Mucosa of stomach (tissue), 1 donor: ENCODE results near the gene ENO2.
"Not testable (repeated sequence)": the region's sequence is repeated elsewhere in the genome, so short reads cannot be mapped to it uniquely, and the experiment has no call there.

ENCODE experiments used
- H3K27me3 ChIP-seq: one replicate; pipeline ENCODE4 v1.7.0; 2013; ENCODE audit warnings: mild to moderate bottlenecking, low read length; ENCODE audit not compliant: control insufficient read depth, insufficient read depth
- H3K36me3 ChIP-seq: one replicate; pipeline ENCODE4 v1.7.0; 2013; ENCODE audit warnings: low read length; ENCODE audit not compliant: control insufficient read depth, insufficient read depth
- H3K4me1 ChIP-seq: one replicate; pipeline ENCODE4 v1.7.0; 2013; ENCODE audit warnings: mild to moderate bottlenecking, low read length; ENCODE audit not compliant: control insufficient read depth, insufficient read depth
- H3K4me3 ChIP-seq: one replicate; pipeline ENCODE4 v1.7.0; 2013; ENCODE audit warnings: low read length
- H3K9ac ChIP-seq: one replicate; pipeline ENCODE4 v1.7.0; 2013; ENCODE audit warnings: mild to moderate bottlenecking, low read length, moderate library complexity
- H3K9me3 ChIP-seq: one replicate; pipeline ENCODE4 v1.7.0; 2013; ENCODE audit warnings: mild to moderate bottlenecking, low read length, moderate library complexity; ENCODE audit not compliant: control insufficient read depth
- donor health status: Pancreatic carcinoma.

Gene ENO2

GRCh38 chr12:6889775-6890573 is 24.4 kb upstream of the ENO2 start:
- peaks cover 12% of the 10 kb centered on the region for H3K4me1 ChIP-seq
- H3K9me3 ChIP-seq, H3K27me3 ChIP-seq, H3K36me3 ChIP-seq, H3K4me3 ChIP-seq: not testable (repeated sequence)
- peak overlapping the region; percentile 61 for H3K9ac ChIP-seq

DNA sequence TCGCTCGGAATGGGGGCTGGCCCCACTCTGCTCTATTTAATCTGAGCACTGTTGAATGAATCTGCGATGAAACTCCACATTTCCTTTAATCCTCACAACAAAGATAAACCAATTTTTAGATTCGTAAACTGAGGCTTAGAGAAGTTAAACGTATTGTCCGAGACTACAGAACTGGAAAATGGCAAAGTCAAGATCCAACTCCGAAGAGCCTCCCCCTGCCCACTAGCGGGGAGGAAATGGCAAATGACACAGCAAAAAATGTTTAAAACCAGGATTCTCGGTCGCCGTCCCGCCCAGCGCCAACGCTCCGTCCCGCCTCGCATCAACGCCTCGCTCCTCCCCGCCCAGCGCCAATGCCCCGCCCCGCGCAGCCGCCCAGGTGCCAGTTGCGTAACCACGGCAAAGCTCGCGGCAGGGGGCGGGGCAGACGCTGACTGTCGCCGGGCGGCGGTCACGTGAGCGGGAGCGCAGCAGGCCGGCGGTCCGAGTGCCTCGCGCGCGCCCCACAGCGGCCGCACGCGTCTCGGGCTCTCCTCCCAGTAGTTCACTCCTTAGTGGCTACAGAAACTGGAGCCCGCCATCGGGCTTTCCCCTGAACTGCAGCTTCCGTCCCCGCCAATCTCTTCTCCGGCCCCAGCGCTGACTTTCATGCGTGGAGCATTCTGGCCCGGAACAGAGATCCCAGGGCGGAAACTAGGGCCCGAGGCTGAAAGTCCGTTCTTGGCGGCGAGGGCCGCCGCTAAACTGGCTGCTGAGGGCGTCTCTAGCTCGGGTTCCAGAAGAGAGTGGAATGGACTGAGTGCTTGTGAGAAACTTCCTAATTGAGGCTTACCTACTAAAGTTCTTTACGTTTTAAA is 23.4 kb upstream of the ENO2 start:
- no peaks in the 10 kb centered on the region for H3K9me3 ChIP-seq
- peaks cover 12% of the 10 kb centered on the region for H3K4me1 ChIP-seq
- peak overlapping the region; percentile 86 for H3K9ac ChIP-seq
- H3K36me3 ChIP-seq: no peaks in the 10 kb centered on the region
- H3K27me3 ChIP-seq: no peaks in the 10 kb centered on the region
- H3K4me3 ChIP-seq: peak overlapping the region; percentile 69

- Histone ChIP-seq H3K9ac (peak overlapping the region; percentile 86), H3K4me3 (peak overlapping the region; percentile 69), H3K27me3 (no peaks in the 10 kb centered on the region), H3K9me3 (no peaks in the 10 kb centered on the region), H3K36me3 (no peaks in the 10 kb centered on the region), H3K4me1 (peaks cover 12% of the 10 kb centered on the region)
Observed at GRCh38 chr12:6891646-6892001, 22.8 kb upstream of the ENO2 start.

DNA sequence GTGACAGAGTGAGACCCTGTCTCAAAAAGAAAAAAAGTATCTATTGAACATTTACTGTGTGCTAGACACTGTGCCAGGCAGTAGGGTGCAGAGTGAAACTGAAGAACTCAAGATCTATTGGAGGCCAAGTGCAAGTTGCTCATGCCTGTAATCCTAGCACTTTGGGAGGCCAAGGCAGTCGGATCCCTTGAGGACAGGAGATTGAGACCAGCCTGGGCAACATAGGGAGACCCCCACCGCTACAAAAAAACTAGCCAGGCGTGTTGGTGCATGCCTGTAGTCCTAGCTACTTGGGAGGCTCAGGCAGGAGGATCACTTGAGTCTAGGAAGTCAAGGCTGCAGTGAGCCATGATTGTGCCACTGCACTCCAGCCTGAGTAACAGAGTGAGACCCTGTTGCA is 21.7 kb upstream of the ENO2 start:
- H3K9ac ChIP-seq, H3K36me3 ChIP-seq, H3K9me3 ChIP-seq, H3K27me3 ChIP-seq, H3K4me3 ChIP-seq: not testable (repeated sequence)
- H3K4me1 ChIP-seq: peaks cover 12% of the 10 kb centered on the region

DNA sequence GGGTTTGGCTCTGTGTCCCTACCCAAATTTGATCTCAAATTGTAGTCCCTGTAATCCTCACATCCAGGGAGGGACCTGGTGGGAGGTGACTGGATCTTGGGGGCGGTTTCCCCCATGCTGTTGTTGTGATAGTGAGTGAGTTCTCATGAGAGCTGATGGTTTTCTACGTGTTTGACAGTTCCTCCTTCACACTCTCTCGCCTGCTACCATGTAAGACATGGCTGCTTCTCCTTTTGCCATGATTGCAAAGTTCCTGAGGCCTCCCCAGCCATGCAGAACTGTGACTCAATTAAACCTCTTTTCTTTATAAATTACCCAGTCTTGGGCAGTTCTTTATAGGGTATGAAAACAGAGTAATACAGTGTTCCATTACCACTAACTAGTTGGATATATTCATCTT is 20.1 kb upstream of the ENO2 start:
- H3K9me3 ChIP-seq: no peaks in the 10 kb centered on the region
- H3K27me3 ChIP-seq: no peaks in the 10 kb centered on the region
- no peak overlapping the region for H3K9ac ChIP-seq
- no peaks in the 10 kb centered on the region for H3K36me3 ChIP-seq
- H3K4me3 ChIP-seq: no peak overlapping the region
- peaks cover 13% of the 10 kb centered on the region for H3K4me1 ChIP-seq

DNA sequence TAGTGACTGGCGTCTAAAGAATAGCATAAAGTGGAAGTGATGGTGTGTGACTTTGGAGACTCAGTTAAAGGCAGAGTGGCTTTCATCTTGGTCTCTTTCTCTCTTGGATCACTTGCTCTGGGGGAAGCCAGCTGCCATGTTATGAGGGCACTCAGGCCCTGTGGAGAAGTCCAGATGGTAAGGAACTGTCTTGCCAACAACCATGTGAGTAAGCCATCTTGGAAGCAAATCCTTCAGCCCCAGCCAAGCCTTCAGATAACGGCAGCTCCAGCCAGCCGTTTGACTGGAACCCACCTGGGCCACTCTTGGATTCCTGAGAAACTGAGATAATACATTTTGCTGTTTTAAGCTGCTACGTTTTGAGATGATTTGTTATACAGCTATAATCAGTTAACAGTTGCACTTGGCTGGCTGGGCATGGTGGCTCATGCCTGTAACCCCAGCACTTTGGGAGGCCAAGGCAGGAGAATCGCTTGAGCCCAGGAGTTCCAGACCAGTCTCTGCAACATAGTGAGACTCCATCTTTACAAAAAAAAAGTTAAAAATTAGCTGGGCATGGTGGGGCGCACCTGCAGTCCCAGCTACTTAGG is 17.4 kb upstream of the ENO2 start:
- Histone ChIP-seq H3K36me3 (no peaks in the 10 kb centered on the region), H3K4me3 (no peak overlapping the region), H3K9me3 (no peaks in the 10 kb centered on the region), H3K9ac (no peak overlapping the region), H3K4me1 (peaks cover 10% of the 10 kb centered on the region), H3K27me3 (no peaks in the 10 kb centered on the region)

GRCh38 chr12:6899427-6899826 is 15.0 kb upstream of the ENO2 start:
- Histone ChIP-seq H3K9me3 (no peaks in the 10 kb centered on the region), H3K27me3 (no peaks in the 10 kb centered on the region), H3K36me3 (no peaks in the 10 kb centered on the region), H3K9ac (no peak overlapping the region), H3K4me1 (peaks cover 13% of the 10 kb centered on the region), H3K4me3 (no peak overlapping the region)

- H3K4me1 ChIP-seq: peaks cover 15% of the 10 kb centered on the region
- H3K4me3 ChIP-seq: no peak overlapping the region
- H3K36me3 ChIP-seq: no peaks in the 10 kb centered on the region
- no peak overlapping the region for H3K9ac ChIP-seq
- no peaks in the 10 kb centered on the region for H3K9me3 ChIP-seq
- H3K27me3 ChIP-seq: no peaks in the 10 kb centered on the region
Observed at GRCh38 chr12:6899837-6900519, 14.4 kb upstream of the ENO2 start.

GRCh38 chr12:6902448-6902847 is 11.9 kb upstream of the ENO2 start:
- no peaks in the 10 kb centered on the region for H3K27me3 ChIP-seq
- no peak overlapping the region for H3K9ac ChIP-seq
- H3K36me3 ChIP-seq: no peaks in the 10 kb centered on the region
- H3K4me1 ChIP-seq: peaks cover 21% of the 10 kb centered on the region
- no peak overlapping the region for H3K4me3 ChIP-seq
- H3K9me3 ChIP-seq: no peaks in the 10 kb centered on the region

DNA sequence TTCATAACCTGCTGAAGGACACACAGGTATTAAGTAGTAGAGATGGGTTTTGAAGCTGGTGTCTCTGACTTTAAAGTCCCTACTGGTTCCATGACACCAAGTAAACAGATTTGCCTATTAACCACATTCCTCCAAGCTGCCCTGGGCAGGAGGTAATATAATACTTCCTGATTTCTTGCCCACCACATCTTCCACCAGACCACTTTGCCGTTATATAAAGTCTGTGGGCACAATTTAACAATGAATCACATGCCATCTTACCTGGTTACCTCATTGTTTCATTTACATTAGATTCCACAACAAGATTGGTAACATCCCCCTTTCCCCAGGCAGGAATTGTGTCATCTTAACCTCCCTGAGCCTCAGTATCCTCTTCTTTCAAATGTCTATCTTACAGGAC is 10.7 kb upstream of the ENO2 start:
- Histone ChIP-seq H3K27me3 (no peaks in the 10 kb centered on the region), H3K4me3 (no peak overlapping the region), H3K36me3 (no peaks in the 10 kb centered on the region), H3K9ac (no peak overlapping the region), H3K4me1 (peaks cover 21% of the 10 kb centered on the region), H3K9me3 (no peaks in the 10 kb centered on the region)

- Histone ChIP-seq H3K4me1 (peaks cover 17% of the 10 kb centered on the region), H3K36me3 (no peaks in the 10 kb centered on the region), H3K9ac (peak within 1 kb of the TSS; percentile 71), H3K9me3 (no peaks in the 10 kb centered on the region), H3K4me3 (peak within 1 kb of the TSS; percentile 63), H3K27me3 (no peaks in the 10 kb centered on the region)
Observed at GRCh38 chr12:6904280-6905276, 9.8 kb upstream of the ENO2 start, which contains the start of gene LRRC23. Gene LRRC23, plus strand, starts transcription at chr12:6904822. Its CDS starts 812 bp downstream, at chr12:6905634.
